Kidney glomerular epithelial cell (primary cell): ENCODE data around the gene GATAD2B.
"Not testable (repeated sequence)": the region's sequence is repeated elsewhere in the genome, so short reads cannot be mapped to it uniquely, and the experiment has no call there.

ENCODE experiments used
- DNase-seq: peaks from one replicate; lab custom pipeline; 2025; lab: John Stamatoyannopoulos, UW

GATAD2B gene

DNA sequence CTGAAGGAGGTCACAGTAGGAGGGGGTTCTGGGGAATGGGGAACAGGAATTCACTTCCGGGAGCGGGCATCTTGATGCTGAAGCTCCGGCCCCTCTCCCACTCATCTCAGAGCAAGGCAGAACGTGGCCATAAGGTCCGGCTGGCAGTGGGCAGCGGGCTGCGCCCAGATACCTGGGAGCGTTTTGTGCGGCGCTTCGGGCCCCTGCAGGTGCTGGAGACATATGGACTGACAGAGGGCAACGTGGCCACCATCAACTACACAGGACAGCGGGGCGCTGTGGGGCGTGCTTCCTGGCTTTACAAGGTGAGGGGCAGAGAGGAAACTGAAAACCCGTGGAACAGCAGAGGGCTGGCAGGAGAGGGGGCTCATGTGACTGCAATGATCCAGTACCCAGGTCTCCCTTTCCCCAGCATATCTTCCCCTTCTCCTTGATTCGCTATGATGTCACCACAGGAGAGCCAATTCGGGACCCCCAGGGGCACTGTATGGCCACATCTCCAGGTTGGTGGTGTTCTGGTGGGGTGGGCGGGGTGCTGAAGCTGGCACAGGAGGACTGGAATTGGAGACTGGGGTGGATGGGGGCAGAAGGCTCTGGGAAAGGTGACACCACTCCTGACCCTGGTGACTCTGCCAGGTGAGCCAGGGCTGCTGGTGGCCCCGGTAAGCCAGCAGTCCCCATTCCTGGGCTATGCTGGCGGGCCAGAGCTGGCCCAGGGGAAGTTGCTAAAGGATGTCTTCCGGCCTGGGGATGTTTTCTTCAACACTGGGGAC is 144.5 kb downstream of the GATAD2B start:
- no peak for DNase-seq

- no peak for DNase-seq
Observed at GRCh38 chr1:153777648-153778047, 145.1 kb downstream of the GATAD2B start.

DNA sequence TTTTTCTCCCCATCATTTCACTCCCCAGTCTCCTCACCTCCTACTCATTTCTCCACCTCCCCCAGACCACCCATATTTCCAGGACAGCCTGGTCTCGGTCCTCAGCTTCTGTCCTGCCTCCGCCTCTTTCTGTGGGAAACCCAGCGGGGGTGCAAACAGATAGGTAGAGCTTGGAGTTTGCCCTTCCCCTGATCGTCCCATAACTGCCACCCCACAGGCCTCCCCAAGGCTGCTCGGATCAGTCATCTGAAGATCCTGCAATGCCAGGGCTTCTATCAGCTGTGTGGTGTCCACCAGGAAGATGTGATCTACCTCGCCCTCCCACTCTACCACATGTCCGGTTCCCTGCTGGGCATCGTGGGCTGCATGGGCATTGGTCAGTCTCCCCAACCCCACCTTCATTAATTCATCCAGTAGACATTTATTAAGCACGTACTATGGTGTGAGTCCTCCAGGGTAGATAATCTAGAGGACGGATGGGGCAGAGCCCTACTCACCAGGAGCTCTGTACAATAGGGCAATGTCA is 145.9 kb downstream of the GATAD2B start:
- no peak for DNase-seq

GRCh38 chr1:153776352-153776751 is 146.4 kb downstream of the GATAD2B start:
- DNase-seq: no peak

- peak; percentile 32 for DNase-seq
Observed at GRCh38 chr1:153775458-153776327, 147.1 kb downstream of the GATAD2B start.

DNA sequence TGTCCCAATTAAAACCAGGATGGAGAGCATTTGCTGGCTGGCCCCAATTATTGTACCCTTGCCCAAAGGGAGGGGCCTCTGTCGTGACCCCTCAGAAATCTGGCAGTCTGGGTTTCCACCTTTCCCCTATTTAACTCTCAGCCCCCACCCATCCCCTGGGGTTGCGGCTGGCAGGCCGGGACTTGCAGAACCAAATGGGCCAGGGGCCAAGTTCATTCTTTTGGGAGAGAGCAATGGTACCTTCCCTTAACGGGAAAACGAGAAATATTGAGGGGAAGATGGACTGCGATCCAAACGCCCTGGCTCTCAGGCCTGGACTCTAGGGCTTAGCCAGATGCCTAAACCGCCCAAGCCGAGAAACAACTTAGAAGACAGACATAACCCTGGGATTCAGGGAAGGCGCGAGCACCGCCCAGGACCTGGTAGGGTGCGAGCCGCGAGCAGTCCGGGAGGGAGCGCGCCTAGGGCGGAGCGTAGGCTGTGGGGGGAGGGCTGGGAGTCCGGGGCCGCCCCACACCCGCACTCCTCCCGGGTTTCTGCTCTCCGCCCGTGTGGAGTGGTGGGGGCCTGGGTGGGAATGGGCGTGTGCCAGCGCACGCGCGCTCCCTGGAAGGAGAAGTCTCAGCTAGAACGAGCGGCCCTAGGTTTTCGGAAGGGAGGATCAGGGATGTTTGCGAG is 147.9 kb downstream of the GATAD2B start, which contains the start of gene SLC27A3:
Gene SLC27A3, plus strand, starts transcription at position 628 of the 678 bp plus-strand sequence. CDS start 91 bp downstream, outside the sequence.
- peak; percentile 51 for DNase-seq

DNA sequence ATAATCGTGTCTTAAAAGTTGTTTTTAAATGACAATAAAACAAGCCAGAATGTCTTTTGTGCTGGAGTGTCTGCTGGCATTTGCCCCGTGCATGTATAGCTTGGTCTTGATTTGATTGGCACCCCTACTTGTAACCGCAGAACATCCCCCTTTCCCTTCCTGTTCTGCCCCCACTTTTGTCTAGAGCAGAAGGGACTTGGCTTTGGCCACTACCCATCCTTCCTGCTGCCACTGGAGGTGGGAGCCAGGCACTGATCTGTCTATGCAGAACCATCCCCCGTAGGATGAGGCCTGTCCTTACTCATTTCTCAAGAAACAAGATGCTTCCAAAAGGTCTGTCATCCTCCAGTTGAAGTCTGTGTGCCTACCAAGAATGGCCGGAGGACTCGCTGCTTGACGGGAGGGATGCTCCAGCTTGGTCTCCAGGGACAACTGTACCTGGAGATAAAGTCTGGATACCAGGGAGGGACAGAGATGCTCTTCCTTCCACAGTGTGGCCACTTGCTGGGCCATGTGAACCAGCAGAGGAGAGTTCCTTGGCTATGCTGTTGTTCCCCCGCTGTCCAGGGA is 148.7 kb downstream of the GATAD2B start:
- DNase-seq: no peak

DNA sequence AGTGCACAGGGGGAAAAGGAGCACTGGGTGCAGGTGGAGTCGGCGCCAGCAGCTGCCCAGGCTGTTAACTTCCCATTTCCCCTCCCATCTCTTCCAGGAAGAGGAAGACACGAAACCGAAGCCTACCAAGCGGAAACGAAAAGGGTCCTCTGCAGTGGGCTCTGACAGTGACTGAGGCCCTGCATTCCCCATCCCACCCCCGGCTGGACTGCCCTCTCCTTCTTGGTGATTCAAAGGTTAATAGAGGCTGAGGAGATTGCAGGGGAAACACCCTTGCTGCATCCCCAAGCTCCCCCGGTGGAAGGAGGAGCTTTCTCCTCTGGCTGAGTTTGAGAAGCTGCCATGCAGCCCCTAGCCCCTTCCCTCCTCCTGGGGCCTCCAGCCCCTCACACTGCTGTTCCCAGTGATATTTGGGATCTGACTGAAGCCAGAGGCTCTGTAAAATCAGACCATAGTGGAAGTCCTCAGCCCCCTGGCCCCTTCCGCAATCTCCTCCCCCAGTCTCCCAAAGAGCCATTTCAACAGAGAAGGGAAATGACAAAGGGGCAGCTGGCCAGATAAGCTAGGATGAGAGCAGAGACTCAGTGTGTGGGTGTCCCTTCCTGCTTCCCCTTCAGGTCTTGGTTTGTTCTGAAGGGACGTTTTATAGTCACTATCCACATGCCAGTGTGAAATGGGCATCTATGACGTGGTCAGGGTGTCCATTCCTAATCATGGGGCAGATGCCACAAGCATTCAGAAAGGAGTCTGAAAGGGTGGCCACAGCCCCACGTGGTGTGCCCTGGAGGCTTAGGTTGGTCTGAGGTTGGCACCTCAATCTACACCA is 149.5 kb downstream of the GATAD2B start:
- no peak for DNase-seq

DNA sequence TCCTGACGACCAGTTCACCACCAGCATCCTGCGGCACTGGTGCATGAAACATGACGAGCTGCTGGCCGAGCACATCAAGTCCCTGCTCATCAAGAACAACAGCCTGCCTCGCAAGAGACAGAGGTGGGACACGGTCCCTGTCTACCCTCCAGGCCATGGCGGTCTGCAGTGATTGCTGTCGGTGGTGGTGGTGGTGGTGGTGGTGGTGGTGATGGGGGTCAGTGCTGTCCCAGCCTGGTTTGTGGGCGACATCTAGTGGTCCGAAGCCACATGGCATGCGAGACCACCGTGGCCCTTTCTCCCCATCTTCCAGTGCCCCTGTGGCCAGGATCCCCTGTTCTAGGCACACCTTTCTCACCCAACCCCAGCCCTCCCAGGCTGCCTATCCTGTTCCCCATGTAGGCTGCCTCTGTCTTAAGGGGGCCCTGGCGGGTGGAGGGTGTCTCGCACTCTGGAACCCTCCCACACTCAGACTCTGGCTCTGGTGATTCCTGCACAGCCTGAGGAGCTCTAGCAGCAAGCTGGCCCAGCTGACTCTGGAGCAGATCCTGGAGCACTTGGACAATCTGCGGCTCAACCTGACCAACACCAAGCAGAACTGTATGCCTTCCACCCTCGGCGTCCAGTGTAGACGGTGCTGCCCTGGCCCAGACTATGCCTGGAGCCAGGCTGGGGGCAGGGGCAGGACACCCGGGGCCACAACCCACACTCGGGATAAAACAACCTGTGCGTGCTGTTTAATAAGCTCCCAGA is 150.8 kb downstream of the GATAD2B start:
- DNase-seq: no peak

DNA sequence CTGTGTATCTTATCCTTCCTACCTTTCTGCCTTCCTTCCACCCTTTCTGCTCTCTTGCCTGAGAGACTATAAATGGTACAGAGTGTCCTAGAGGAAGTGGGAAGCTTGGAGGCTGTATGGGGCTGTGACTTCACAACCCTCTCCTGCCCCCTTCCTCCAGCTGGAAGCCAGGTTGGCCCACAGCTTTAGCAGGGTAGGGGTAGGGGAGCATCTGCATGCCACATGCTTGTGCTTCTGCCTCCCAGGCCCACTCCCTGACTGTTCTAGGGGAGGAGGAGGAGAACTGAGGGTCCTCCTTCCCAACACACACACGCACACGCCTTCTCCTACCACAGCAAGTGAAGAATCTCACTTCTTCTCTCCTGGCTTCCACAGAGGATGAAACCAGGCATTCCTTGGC is 151.5 kb downstream of the GATAD2B start:
- DNase-seq: no peak

- DNase-seq: no peak
Observed at GRCh38 chr1:153770797-153771196, 152.0 kb downstream of the GATAD2B start.

GRCh38 chr1:153769221-153769620 is 153.6 kb downstream of the GATAD2B start:
- no peak for DNase-seq

- DNase-seq: peak; percentile 55
Observed at GRCh38 chr1:153768316-153769181, 154.2 kb downstream of the GATAD2B start.

DNA sequence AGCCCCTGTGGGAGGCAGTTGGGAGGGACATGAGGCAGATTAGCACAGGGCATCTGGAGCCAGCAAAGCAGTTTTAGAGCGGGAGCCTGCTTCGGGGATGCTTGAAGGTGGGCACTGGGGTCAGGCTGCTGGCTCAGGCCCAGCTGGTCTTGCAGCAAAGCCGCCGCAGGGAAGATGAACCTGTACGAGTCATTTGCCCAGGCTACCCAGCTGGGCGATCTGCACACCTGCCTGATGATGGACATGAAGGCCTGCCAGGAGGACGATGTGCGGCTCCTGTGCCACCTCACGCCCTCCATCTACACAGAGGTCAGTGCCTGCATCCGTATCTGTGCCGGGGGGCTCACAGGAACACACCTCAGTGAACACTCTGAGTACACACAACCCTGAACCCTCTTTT is 155.3 kb downstream of the GATAD2B start:
- no peak for DNase-seq

DNA sequence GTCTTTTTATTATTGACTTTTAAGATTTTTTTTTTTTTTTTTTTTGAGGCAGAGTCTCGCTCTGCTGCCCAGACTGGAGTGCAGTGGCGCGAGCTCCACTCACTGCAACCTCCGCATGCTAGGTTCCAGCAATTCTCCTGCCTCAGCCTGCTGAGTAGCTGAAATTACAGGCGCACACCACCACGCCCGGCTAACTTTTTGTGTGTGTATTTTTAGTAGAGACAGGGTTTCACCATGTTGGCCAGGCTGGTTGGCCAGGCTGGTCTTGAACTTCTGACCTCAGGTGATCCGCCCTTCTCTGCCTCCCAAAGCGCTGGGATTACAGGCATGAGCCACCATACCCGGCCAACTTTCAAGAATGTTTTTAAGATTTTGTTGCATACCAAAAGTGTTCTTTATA is 156.1 kb downstream of the GATAD2B start:
- not testable (repeated sequence) for DNase-seq

DNA sequence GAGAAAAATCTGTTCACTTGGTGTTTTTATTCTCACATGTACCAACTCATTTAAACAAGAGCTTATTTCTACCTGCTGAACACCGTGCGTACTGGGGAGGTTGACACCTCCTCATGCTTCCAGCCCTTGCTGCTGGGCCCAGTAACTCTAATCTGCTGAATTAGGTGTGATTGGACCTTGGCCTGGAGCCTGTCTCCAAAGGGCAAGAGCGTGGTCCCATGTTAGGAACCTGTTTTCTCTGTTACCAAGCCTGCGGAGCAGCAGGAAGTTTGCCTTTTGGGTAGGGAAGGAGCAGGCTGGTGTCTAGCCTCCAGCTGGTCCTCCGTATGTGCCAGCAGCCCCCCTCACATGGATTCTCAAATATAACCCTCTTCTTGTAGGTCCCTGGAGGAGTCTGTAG is 158.5 kb downstream of the GATAD2B start:
- no peak for DNase-seq

GRCh38 chr1:153763365-153764225 is 159.2 kb downstream of the GATAD2B start:
- no peak for DNase-seq

GRCh38 chr1:153760440-153760839 is 162.3 kb downstream of the GATAD2B start:
- no peak for DNase-seq
